GM12892 (cell line): ENCODE data around the gene TRPC4.

Experiments
- DNase-seq: peaks from one replicate; pipeline ENCODE4 v3.0.0; 2011; ENCODE audit not compliant: insufficient read length
- FAIRE-seq: peaks from 2 replicates; lab custom pipeline; 2011; peaks lifted over from hg19 to GRCh38; lab: Jason Lieb, UNC
- POLR2A ChIP-seq: IDR thresholded peaks from 2 replicates; pipeline ENCODE4 v1.6.1; 2011; ENCODE audit warnings: low read depth, low read length, control low read depth
- POLR2AphosphoS5 ChIP-seq: IDR thresholded peaks from 2 replicates; pipeline ENCODE4 v1.6.1; 2011; ENCODE audit warnings: low read depth, low read length, control low read depth
- TAF1 ChIP-seq: IDR thresholded peaks from 2 replicates; pipeline ENCODE4 v1.6.1; 2011; ENCODE audit warnings: low read depth, mild to moderate bottlenecking, control low read depth, low read length, borderline replicate concordance

Gene TRPC4

GRCh38 chr13:37646531-37646930 lies 223.0 kb downstream of the TRPC4 start:
- no peak for FAIRE-seq
- TF ChIP-seq TAF1: no peak
- no peak for DNase-seq

GRCh38 chr13:37645181-37645740 lies 224.3 kb downstream of the TRPC4 start:
- no peak for DNase-seq
- no peak for FAIRE-seq
- TF ChIP-seq POLR2A (no peak), TAF1 (no peak), POLR2AphosphoS5 (no peak)

GRCh38 chr13:37641391-37641790 lies 228.2 kb downstream of the TRPC4 start:
- no peak for FAIRE-seq
- DNase-seq: no peak
- TF ChIP-seq POLR2A: no peak

- TF ChIP-seq POLR2A (no peak), TAF1 (no peak), POLR2AphosphoS5 (no peak)
- DNase-seq (no peak), FAIRE-seq (no peak)
Observed at GRCh38 chr13:37640499-37640898, 229.1 kb downstream of the TRPC4 start.

- no peak for TF ChIP-seq POLR2AphosphoS5
- no peak for TF ChIP-seq POLR2A
- no peak for TF ChIP-seq TAF1
- no peak for FAIRE-seq
- no peak for DNase-seq
Observed at GRCh38 chr13:37636701-37637100, 232.9 kb downstream of the TRPC4 start.

GRCh38 chr13:37632294-37632693 lies 237.3 kb downstream of the TRPC4 start:
- no peak for TF ChIP-seq POLR2A
- no peak for TF ChIP-seq TAF1
- DNase-seq (no peak), FAIRE-seq (no peak)

GRCh38 chr13:37627428-37627827 lies 242.1 kb downstream of the TRPC4 start:
- FAIRE-seq (no peak), DNase-seq (no peak)
- TF ChIP-seq POLR2AphosphoS5 (no peak), TAF1 (no peak), POLR2A (no peak)

GRCh38 chr13:37621811-37622361 lies 247.7 kb downstream of the TRPC4 start:
- FAIRE-seq: no peak
- TF ChIP-seq TAF1: no peak
- no peak for DNase-seq

- FAIRE-seq: no peak
- no peak for TF ChIP-seq POLR2A
- TF ChIP-seq TAF1: no peak
- TF ChIP-seq POLR2AphosphoS5: no peak
Observed at GRCh38 chr13:37618554-37618953, 251.0 kb downstream of the TRPC4 start.

GRCh38 chr13:37617173-37617572 lies 252.4 kb downstream of the TRPC4 start:
- TF ChIP-seq POLR2A (no peak), POLR2AphosphoS5 (no peak), TAF1 (no peak)

More at GRCh38 chr13:37618554-37618953, 251.0 kb downstream of the TRPC4 start:
- DNase-seq: no peak

GRCh38 chr13:37616131-37616530 lies 253.4 kb downstream of the TRPC4 start:
- no peak for FAIRE-seq
- TF ChIP-seq POLR2A (no peak), TAF1 (no peak), POLR2AphosphoS5 (no peak)
- DNase-seq: no peak

More at GRCh38 chr13:37617173-37617572, 252.4 kb downstream of the TRPC4 start:
- FAIRE-seq: no peak
- DNase-seq: no peak

- DNase-seq: no peak
- TF ChIP-seq POLR2A (no peak), TAF1 (no peak), POLR2AphosphoS5 (no peak)
- no peak for FAIRE-seq
Observed at GRCh38 chr13:37615276-37615675, 254.3 kb downstream of the TRPC4 start.

GRCh38 chr13:37613638-37614037 lies 255.9 kb downstream of the TRPC4 start:
- TF ChIP-seq POLR2AphosphoS5 (no peak), TAF1 (no peak), POLR2A (no peak)
- no peak for FAIRE-seq
- no peak for DNase-seq
